WTC11 (cell line): ENCODE results near the gene OBP2B. TPM values are rescaled to one million over a fixed set of nuclear protein-coding genes. Genes with fewer than 3 reads are reported as not detected.

Experiments used
- ATAC-seq: fragments of 200-7000 bp; cut with Tn5 transposase; 2 replicates; pipeline ENCODE4 v1.10.0; 2021; ENCODE audit warnings: mild to moderate bottlenecking, moderate library complexity
- CTCF ChIA-PET: fragments of 300-600 bp; sonication (Branson Sonifier 250); formaldehyde crosslinking; loops from one replicate; lab custom pipeline; 2021; ENCODE audit warnings: antibody characterized with exemption; lab: Charles Lee
- POLR2A ChIA-PET: fragments of 350-600 bp; sonication (Branson Sonifier 250); formaldehyde crosslinking; loops from one replicate; lab custom pipeline; 2021; ENCODE audit warnings: antibody characterized with exemption; lab: Charles Lee
- DNase-seq: peaks from one replicate; pipeline ENCODE4 v3.0.0; 2021; ENCODE audit warnings: low spot score
- H3K27ac Mint-ChIP-seq: 2 replicates; pipeline ENCODE4 v1.8.0; 2021; ENCODE audit warnings: mixed read lengths
- H3K27me3 Mint-ChIP-seq: 2 replicates; pipeline ENCODE4 v1.8.0; 2021; ENCODE audit warnings: low read depth, mild to moderate bottlenecking, moderate library complexity, mixed read lengths
- H3K36me3 Mint-ChIP-seq: 2 replicates; pipeline ENCODE4 v1.8.0; 2021; ENCODE audit warnings: mixed read lengths
- H3K4me1 Mint-ChIP-seq: 2 replicates; pipeline ENCODE4 v1.8.0; 2022; ENCODE audit warnings: mixed read lengths
- H3K4me3 Mint-ChIP-seq: 2 replicates; pipeline ENCODE4 v1.8.0; 2021; ENCODE audit warnings: mild to moderate bottlenecking, moderate library complexity, mixed read lengths
- H3K9me3 Mint-ChIP-seq: 2 replicates; pipeline ENCODE4 v1.8.0; 2021; ENCODE audit warnings: mixed read lengths
- AR ChIP-seq: fragments of 250-450 bp; sonication (Bioruptor Pico); IDR thresholded peaks from 2 replicates; pipeline ENCODE4 v1.9.0; 2021; ENCODE audit warnings: mild to moderate bottlenecking
- ATF3 ChIP-seq: sonication (generic); formaldehyde crosslinking; conservative IDR thresholded peaks from 2 replicates; pipeline ENCODE4 v1.8.1; 2022; ENCODE audit warnings: mild to moderate bottlenecking, missing genetic modification reagents
- ERG ChIP-seq: fragments of 250-450 bp; sonication (Bioruptor Pico); IDR thresholded peaks from 2 replicates; pipeline ENCODE4 v1.8.0; 2021; ENCODE audit warnings: mild to moderate bottlenecking
- FOXJ3 ChIP-seq: sonication (generic); formaldehyde crosslinking; IDR thresholded peaks from 2 replicates; pipeline ENCODE4 v1.9.0; 2021; ENCODE audit warnings: missing genetic modification reagents, mild to moderate bottlenecking, borderline replicate concordance
- JAZF1 ChIP-seq: fragments of 250-450 bp; sonication (Bioruptor Pico); IDR thresholded peaks from 2 replicates; pipeline ENCODE4 v1.9.0; 2021; ENCODE audit warnings: moderate library complexity, mild to moderate bottlenecking, inconsistent platforms
- MYBL2 ChIP-seq: sonication (generic); formaldehyde crosslinking; IDR thresholded peaks from 2 replicates; pipeline ENCODE4 v1.8.1; 2023; ENCODE audit warnings: mild to moderate bottlenecking, moderate library complexity, missing genetic modification reagents
- NFE2L1 ChIP-seq: sonication (generic); formaldehyde crosslinking; IDR thresholded peaks from 2 replicates; pipeline ENCODE4 v1.8.1; 2023; ENCODE audit warnings: missing genetic modification reagents
- NR3C1 ChIP-seq: sonication (generic); formaldehyde crosslinking; conservative IDR thresholded peaks from 2 replicates; pipeline ENCODE4 v1.8.1; 2023; ENCODE audit warnings: low read depth, mild to moderate bottlenecking, missing genetic modification reagents
- PRDM15 ChIP-seq: sonication (generic); formaldehyde crosslinking; IDR thresholded peaks from 2 replicates; pipeline ENCODE4 v1.8.0; 2022; ENCODE audit warnings: missing genetic modification reagents
- TCF7 ChIP-seq: sonication (generic); formaldehyde crosslinking; IDR thresholded peaks from 2 replicates; pipeline ENCODE4 v1.8.0; 2022; ENCODE audit warnings: mild to moderate bottlenecking, low read depth, missing genetic modification reagents, moderate library complexity
- TP53 ChIP-seq: sonication (generic); formaldehyde crosslinking; IDR thresholded peaks from 2 replicates; pipeline ENCODE4 v1.8.1; 2023; ENCODE audit warnings: mild to moderate bottlenecking, missing genetic modification reagents
- ZNF232 ChIP-seq: sonication (generic); formaldehyde crosslinking; IDR thresholded peaks from 2 replicates; pipeline ENCODE4 v1.8.0; 2022; ENCODE audit warnings: mild to moderate bottlenecking, missing genetic modification reagents
- ZNF263 ChIP-seq: sonication (generic); formaldehyde crosslinking; IDR thresholded peaks from 2 replicates; pipeline ENCODE4 v1.8.1; 2022; ENCODE audit warnings: low read depth, mild to moderate bottlenecking, moderate library complexity, missing genetic modification reagents
- ZNF425 ChIP-seq: fragments of 250-450 bp; sonication (Bioruptor Pico); conservative IDR thresholded peaks from 2 replicates; pipeline ENCODE4 v1.9.0; 2021; ENCODE audit warnings: mild to moderate bottlenecking
- ZNF532 ChIP-seq: fragments of 250-450 bp; sonication (Bioruptor Pico); IDR thresholded peaks from 2 replicates; pipeline ENCODE4 v1.9.0; 2021; ENCODE audit warnings: mild to moderate bottlenecking, borderline replicate concordance
- ZNF671 ChIP-seq: fragments of 250-450 bp; sonication (Bioruptor Pico); IDR thresholded peaks from 2 replicates; pipeline ENCODE4 v1.8.0; 2021; ENCODE audit warnings: mild to moderate bottlenecking
- total RNA-seq: library from RNA; stranded (reverse); gene quantifications from 3 replicates; pipeline ENCODE4 v1.2.3, GENCODE V29; 2021

OBP2B gene
- total RNA-seq, 1 experiment from 2014 or later: not detected

- POLR2A ChIA-PET: interaction anchor here (0.6 kb wide), 1 partner anchor 38 kb away, joined by 3 read pairs; no protein-coding TSS in a partner anchor
- Mint-ChIP-seq H3K27ac (no peak overlapping the region), H3K36me3 (no peaks in the 10 kb centered on the region), H3K4me1 (no peaks in the 10 kb centered on the region), H3K9me3 (no peaks in the 10 kb centered on the region), H3K4me3 (no peak overlapping the region), H3K27me3 (peaks cover 38% of the 10 kb centered on the region)
- ATAC-seq: no peak
- no peak for TF ChIP-seq FOXJ3 (CRISPR knock-in tag)
- no peak for TF ChIP-seq NR3C1 (CRISPR knock-in tag)
- TF ChIP-seq MYBL2 (CRISPR knock-in tag): no peak
- TF ChIP-seq ZNF425: no peak
- no peak for TF ChIP-seq ATF3 (CRISPR knock-in tag)
- no peak for TF ChIP-seq AR (CRISPR knock-in tag)
- TF ChIP-seq JAZF1 (CRISPR knock-in tag): no peak
- CTCF ChIA-PET: interaction anchor here (0.6 to 5.4 kb wide), 27 partner anchors 9 to 439 kb away, joined by 3 to 153 read pairs (median 11); partner anchors contain the start of genes ABO, CACFD1, GTF3C5 and SURF6
- no peak for DNase-seq
Measured at GRCh38 chr9:133184971-133185370, 24.1 kb downstream of the OBP2B start.

- CTCF ChIA-PET: interaction anchor here (0.8 to 2.6 kb wide), 3 partner anchors 38 to 160 kb away, joined by 4 to 8 read pairs (median 4); no protein-coding TSS in a partner anchor
- Mint-ChIP-seq H3K9me3 (no peaks in the 10 kb centered on the region), H3K4me3 (no peak overlapping the region), H3K27ac (no peak overlapping the region), H3K27me3 (peaks cover 33% of the 10 kb centered on the region), H3K36me3 (no peaks in the 10 kb centered on the region), H3K4me1 (no peaks in the 10 kb centered on the region)
- no peak for DNase-seq
- no peak for ATAC-seq
- no peak for TF ChIP-seq ZNF671
- POLR2A ChIA-PET: no interaction called here
Measured at GRCh38 chr9:133182151-133182550, 26.9 kb downstream of the OBP2B start.

GRCh38 chr9:133181561-133181960, 27.5 kb downstream of the OBP2B start:
- Mint-ChIP-seq H3K27ac (no peak overlapping the region; the same call in 1 of the 2 replicates), H3K9me3 (no peaks in the 10 kb centered on the region), H3K4me1 (no peaks in the 10 kb centered on the region), H3K36me3 (no peaks in the 10 kb centered on the region), H3K27me3 (peaks cover 33% of the 10 kb centered on the region), H3K4me3 (no peak overlapping the region)
- DNase-seq (no peak), ATAC-seq (no peak)
- CTCF ChIA-PET: interaction anchor here (0.7 to 2.6 kb wide), 8 partner anchors 10 to 160 kb away, joined by 3 to 8 read pairs (median 6); no protein-coding TSS in a partner anchor
- POLR2A ChIA-PET: no interaction called here
- TF ChIP-seq ZNF263 (CRISPR knock-in tag): no peak
- no peak for TF ChIP-seq JAZF1 (CRISPR knock-in tag)
- no peak for TF ChIP-seq TCF7 (CRISPR knock-in tag)
- TF ChIP-seq PRDM15 (CRISPR knock-in tag): no peak
- TF ChIP-seq ERG (CRISPR knock-in tag): no peak
- TF ChIP-seq NFE2L1 (CRISPR knock-in tag): no peak
- no peak for TF ChIP-seq ZNF232 (CRISPR knock-in tag)
- no peak for TF ChIP-seq TP53 (CRISPR knock-in tag)
- no peak for TF ChIP-seq ZNF532 (CRISPR knock-in tag)
